Thoracic aorta (tissue), 2 donors: ENCODE results near the gene MAEA. TPM values are rescaled to one million over a fixed set of nuclear protein-coding genes. Genes with fewer than 3 reads are reported as not detected.
"Not testable (repeated sequence)": the region's sequence is repeated elsewhere in the genome, so short reads cannot be mapped to it uniquely, and the experiment has no call there.

Experiments
- ATAC-seq: fragments of 150-250 bp; one replicate; pipeline ENCODE4 v1.8.0; 2017; ENCODE audit warnings: low read depth; ENCODE audit not compliant: insufficient number of reproducible peaks, low FRiP score
- DNase-seq: peaks from one replicate; pipeline ENCODE4 v3.0.0-alpha.2; 2020; ENCODE audit warnings: low spot score
- H3K27ac ChIP-seq, 2 donors: fragments of 200-600 bp; sonication (generic); 1 replicate in 1 of 2; 2 replicates in 1 of 2; pipeline ENCODE4 v1.5.1; 2016; ENCODE audit warnings: mild to moderate bottlenecking in 2 of 2, moderate library complexity in 2 of 2
- H3K27me3 ChIP-seq: fragments of 200-600 bp; sonication (generic); replicated peaks from 2 replicates; pipeline ENCODE4 v1.6.0; 2016; ENCODE audit warnings: mild to moderate bottlenecking; ENCODE audit not compliant: insufficient read depth
- H3K36me3 ChIP-seq: fragments of 200-600 bp; sonication (generic); one replicate; pipeline ENCODE4 v1.5.1; 2016
- H3K4me1 ChIP-seq, 2 donors: fragments of 200-600 bp; sonication (generic); 1 replicate in 1 of 2; 2 replicates in 1 of 2; pipeline versions ENCODE4 v1.5.1 to v1.6.0; 2016; ENCODE audit warnings: low read depth in 2 of 2, mild to moderate bottlenecking in 1 of 2; ENCODE audit not compliant: control insufficient read depth in 1 of 2
- H3K4me3 ChIP-seq: fragments of 200-600 bp; sonication (generic); 2 replicates; pipeline ENCODE4 v1.5.1; 2016; ENCODE audit warnings: mild to moderate bottlenecking
- H3K9me3 ChIP-seq: fragments of 200-600 bp; sonication (generic); 2 replicates; pipeline ENCODE4 v1.5.1; 2016
- CTCF ChIP-seq: fragments of 200-600 bp; sonication (generic); IDR thresholded peaks from one replicate; pipeline ENCODE4 v1.5.1; 2019; ENCODE audit warnings: antibody characterized with exemption
- total RNA-seq, 2 donors: library from RNA; depleted of rRNA; stranded (reverse); fragments of >200 nt; gene quantifications; one replicate each; pipeline versions ENCODE4 v1.1.0 to v1.2.3, GENCODE V29; 2016

MAEA gene
- total RNA-seq, 2 donors from 2014 or later, result 53.7 to 83.8 TPM

- peaks cover 25% of the 10 kb centered on the region for H3K36me3 ChIP-seq
- H3K4me3 ChIP-seq, result no peak overlapping the region
- ATAC-seq, result no peak
- H3K27me3 ChIP-seq, result no peaks in the 10 kb centered on the region
- peaks cover 5 to 9% of the 10 kb centered on the region in 2 donors for H3K4me1 ChIP-seq
- no peak for DNase-seq
- no peaks in the 10 kb centered on the region for H3K9me3 ChIP-seq
- no peak for TF ChIP-seq CTCF
- H3K27ac ChIP-seq, result no peak overlapping the region
These were observed 44.8 kb downstream of the MAEA start for GRCh38 chr4:1334579-1334895.

GRCh38 chr4:1335193-1335883, 45.6 kb downstream of the MAEA start:
- H3K27me3 ChIP-seq, H3K9me3 ChIP-seq, H3K4me1 ChIP-seq, H3K4me3 ChIP-seq, DNase-seq, H3K27ac ChIP-seq, ATAC-seq: not testable (repeated sequence)
- H3K36me3 ChIP-seq, result peaks cover 31% of the 10 kb centered on the region

DNA sequence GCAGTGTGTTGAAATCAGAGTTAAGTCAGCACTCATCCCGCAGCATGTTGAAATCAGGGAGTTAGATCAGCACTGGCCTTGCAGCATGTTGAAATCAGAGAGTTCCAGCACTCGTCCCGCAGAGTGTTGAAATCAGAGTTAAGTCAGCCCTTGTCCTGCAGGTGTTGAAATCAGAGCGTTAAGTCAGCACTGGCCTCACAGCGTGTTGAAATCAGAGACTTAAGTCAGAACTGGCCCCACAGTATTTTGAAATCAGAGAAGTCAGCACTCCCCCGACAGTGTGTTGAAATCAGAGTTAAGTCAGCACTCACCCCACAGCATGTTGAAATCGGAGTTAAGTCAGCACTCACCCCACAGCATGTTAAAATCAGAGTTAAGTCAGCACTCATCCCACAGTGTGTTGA, 46.4 kb downstream of the MAEA start:
- Histone ChIP-seq H3K9me3 (no peaks in the 10 kb centered on the region), H3K27ac (no peak overlapping the region), H3K36me3 (peaks cover 33% of the 10 kb centered on the region), H3K4me1 (peaks cover 5 to 9% of the 10 kb centered on the region in 2 donors), H3K27me3 (no peaks in the 10 kb centered on the region), H3K4me3 (no peak overlapping the region)
- ATAC-seq, result no peak
- DNase-seq, result no peak
- no peak for TF ChIP-seq CTCF

DNA sequence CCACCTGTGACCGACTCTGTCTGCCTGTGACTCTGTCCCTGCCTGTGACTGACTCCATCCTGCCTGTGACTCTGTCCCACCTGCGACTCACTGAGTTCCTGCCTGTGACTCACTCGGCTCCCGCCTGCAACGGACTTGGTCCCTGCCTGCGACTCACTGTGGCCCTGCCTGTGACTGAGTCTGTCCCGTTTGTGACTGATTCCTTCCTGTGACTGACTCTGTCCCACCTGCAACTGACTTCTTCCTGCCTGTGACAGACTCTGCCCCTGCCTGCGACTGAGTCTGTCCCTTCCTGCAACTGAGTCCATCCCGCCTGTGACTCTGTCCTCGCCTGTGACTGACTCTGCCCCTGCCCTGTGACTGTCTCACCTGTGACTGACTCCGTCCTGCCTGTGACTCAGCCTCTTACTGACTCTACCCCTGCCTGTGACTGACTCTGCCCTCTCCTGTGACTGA, 47.7 kb downstream of the MAEA start:
- Histone ChIP-seq H3K4me3 (no peak overlapping the region), H3K27ac (no peak overlapping the region), H3K27me3 (no peaks in the 10 kb centered on the region), H3K4me1 (peaks cover under 1 to 5% of the 10 kb centered on the region in 2 donors), H3K9me3 (no peaks in the 10 kb centered on the region), H3K36me3 (peaks cover 33% of the 10 kb centered on the region)
- TF ChIP-seq CTCF, result no peak
- no peak for DNase-seq
- no peak for ATAC-seq

DNA sequence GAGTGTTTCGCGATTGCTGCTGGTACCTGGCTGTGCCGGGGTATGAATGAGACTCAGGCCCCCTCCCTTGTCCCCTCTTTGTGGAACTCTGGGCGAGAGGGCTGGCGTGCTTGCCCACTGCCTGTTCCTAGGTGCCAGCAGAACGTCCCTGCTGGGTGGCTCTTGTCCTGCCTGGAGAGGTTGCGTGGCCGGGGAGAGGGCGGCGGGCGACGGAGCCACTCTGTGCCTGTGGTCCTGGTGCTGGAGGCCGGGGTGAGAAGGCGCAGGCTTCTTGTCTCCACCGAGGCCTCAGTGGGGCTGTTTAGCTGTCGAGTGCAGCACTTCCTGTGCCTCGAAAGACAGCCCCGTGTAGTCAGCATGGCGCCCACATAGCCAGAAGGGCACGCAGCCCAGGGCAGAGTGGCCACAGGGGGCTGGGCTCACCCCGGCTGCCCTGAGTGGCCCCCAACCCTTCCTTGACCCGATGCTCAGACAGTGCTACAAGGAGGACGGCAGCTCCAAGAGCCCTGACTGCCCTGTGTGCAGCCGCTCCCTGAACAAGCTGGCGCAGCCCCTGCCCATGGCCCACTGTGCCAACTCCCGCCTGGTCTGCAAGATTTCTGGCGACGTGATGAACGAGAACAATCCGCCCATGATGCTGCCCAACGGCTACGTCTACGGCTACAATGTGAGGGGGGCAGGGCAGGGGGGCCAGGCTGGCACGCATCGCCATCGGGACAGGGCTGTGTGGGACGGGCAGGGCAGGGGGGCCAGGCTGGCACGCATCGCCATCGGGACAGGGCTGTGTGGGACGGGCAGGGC, 48.5 kb downstream of the MAEA start:
- no peak for ATAC-seq
- H3K4me1 ChIP-seq, result no peaks in the 10 kb centered on the region
- H3K9me3 ChIP-seq, result no peaks in the 10 kb centered on the region
- DNase-seq, result no peak
- no peak overlapping the region for H3K4me3 ChIP-seq
- H3K27me3 ChIP-seq, result no peaks in the 10 kb centered on the region
- H3K27ac ChIP-seq, result no peak overlapping the region
- no peak for TF ChIP-seq CTCF
- peaks cover 33% of the 10 kb centered on the region for H3K36me3 ChIP-seq
